K562 (cell line): ENCODE data around the gene ASGR1. TPM values are rescaled to one million over a fixed set of nuclear protein-coding genes. Genes with fewer than 3 reads are reported as not detected.

Source experiments
- ATAC-seq: fragments of 200-7000 bp; cut with Tn5 transposase; 3 replicates; pipeline ENCODE4 v1.9.1; 2020; ENCODE audit warnings: moderate library complexity
- BruUV-seq: library from RNA; stranded (reverse); fragments of 400-500 nt; replicated peaks from 2 replicates; lab custom pipeline; 2021; lab: Mats Ljungman, UMichigan
- CTCF ChIA-PET: fragments of 300-600 bp; formaldehyde crosslinking; extraction: SDS; loops from one replicate; lab custom pipeline; 2021; ENCODE audit warnings: low intra/inter-chr PET ratio; lab: Yijun Ruan, JAX
- POLR2A ChIA-PET: fragments of 300-600, 350-650 bp; sonication (Branson Sonifier 250); formaldehyde crosslinking; extraction: SDS; loops from one replicate; lab custom pipeline; 2021; ENCODE audit warnings: antibody characterized with exemption, inconsistent platforms; lab: Yijun Ruan, JAX
- DNase-seq, 4 experiments: peaks; one replicate each; pipeline versions ENCODE4 v3.0.0 to v3.0.0-alpha.2; 2011 to 2018; ENCODE audit warnings: low spot score in 3 of 4, mixed read lengths in 3 of 4; ENCODE audit errors: extremely low read depth in 1 of 4
- FAIRE-seq: peaks from 2 replicates; lab custom pipeline; 2011; peaks lifted over from hg19 to GRCh38; lab: Jason Lieb, UNC
- H2AFZ ChIP-seq: 2 replicates; pipeline ENCODE4 v1.6.0; 2011; ENCODE audit warnings: low read depth, low read length, control low read depth, inconsistent platforms
- H3K27ac ChIP-seq: fragments of 200-600 bp; 3 replicates; pipeline ENCODE4 v1.8.0; 2011; ENCODE audit warnings: low read depth, mild to moderate bottlenecking, control low read depth, inconsistent platforms, low read length, moderate library complexity, mixed read lengths; ENCODE audit errors: extremely low read depth
- H3K27me3 ChIP-seq, 2 experiments: fragments of 300-600 bp in 1 of 2; 2 replicates in 1 of 2; 3 replicates in 1 of 2; pipeline versions ENCODE4 v1.6.0 to v1.8.0; 2011; ENCODE audit warnings: inconsistent platforms in 2 of 2, low read length in 2 of 2, mild to moderate bottlenecking in 1 of 2, mixed read lengths in 1 of 2, moderate library complexity in 1 of 2; ENCODE audit not compliant: control insufficient read depth in 2 of 2, insufficient read depth in 2 of 2
- H3K36me3 ChIP-seq: fragments of 300-600 bp; 3 replicates; pipeline ENCODE4 v1.8.0; 2011; ENCODE audit warnings: mild to moderate bottlenecking, low read length, inconsistent platforms; ENCODE audit not compliant: control insufficient read depth, insufficient read depth
- H3K4me1 ChIP-seq, 2 experiments: fragments of 200-600 bp in 1 of 2; replicated peaks in 1 of 2; 2 replicates in 1 of 2; 3 replicates in 1 of 2; pipeline versions ENCODE4 v1.5.1 to v1.8.0; 2011; ENCODE audit warnings: inconsistent platforms in 2 of 2, low read length in 2 of 2, mild to moderate bottlenecking in 1 of 2, mixed read lengths in 1 of 2, moderate library complexity in 1 of 2; ENCODE audit not compliant: control insufficient read depth in 2 of 2, insufficient read depth in 2 of 2
- H3K4me2 ChIP-seq: 2 replicates; pipeline ENCODE4 v1.6.1; 2011; ENCODE audit warnings: low read length, control low read depth, inconsistent platforms, mixed read lengths; ENCODE audit not compliant: insufficient read depth
- H3K4me3 ChIP-seq: fragments of 200-600 bp; sonication (generic), shearing (Covaris generic); 2 replicates; pipeline ENCODE4 v1.5.1; 2016; ENCODE audit warnings: control low read depth, inconsistent platforms
- H3K79me2 ChIP-seq: fragments of 200-600 bp; 3 replicates; pipeline ENCODE4 v1.8.0; 2011; ENCODE audit warnings: low read length, inconsistent platforms; ENCODE audit not compliant: control insufficient read depth, insufficient read depth
- H3K9ac ChIP-seq, 2 experiments: 2 replicates each; pipeline versions ENCODE4 v1.6.0 to v1.6.1; 2011; ENCODE audit warnings: low read depth in 2 of 2, low read length in 2 of 2, control low read depth in 1 of 2, inconsistent platforms in 1 of 2, mild to moderate bottlenecking in 1 of 2, mixed read lengths in 1 of 2; ENCODE audit not compliant: insufficient read depth in 1 of 2
- H3K9me1 ChIP-seq: one replicate; pipeline ENCODE4 v1.6.0; 2011; ENCODE audit warnings: inconsistent platforms, mild to moderate bottlenecking, low read length, moderate library complexity; ENCODE audit not compliant: control insufficient read depth, insufficient read depth
- H3K9me3 ChIP-seq: replicated peaks from 2 replicates; pipeline ENCODE4 v1.5.1; 2011; ENCODE audit warnings: low read depth, low read length, inconsistent platforms; ENCODE audit not compliant: control insufficient read depth, insufficient read depth
- H4K20me1 ChIP-seq: replicated peaks from 2 replicates; pipeline ENCODE4 v1.6.1; 2011; ENCODE audit warnings: low read length, inconsistent platforms, mixed read lengths; ENCODE audit not compliant: control insufficient read depth, insufficient read depth
- AFF1 ChIP-seq, 2 experiments: fragments of 450-650 bp; IDR thresholded peaks; 2 replicates each; pipeline ENCODE4 v1.6.1; 2018; ENCODE audit warnings: mild to moderate bottlenecking in 2 of 2, low read depth in 1 of 2; ENCODE audit not compliant: partially characterized antibody in 2 of 2
- C11orf30 ChIP-seq: fragments of 450-650 bp; IDR thresholded peaks from 2 replicates; pipeline ENCODE4 v1.6.1; 2016; ENCODE audit warnings: low read depth, mild to moderate bottlenecking
- CHD1 ChIP-seq: fragments of 200-600 bp; sonication (generic); IDR thresholded peaks from one replicate; pipeline ENCODE4 v1.6.1; 2012; ENCODE audit warnings: mild to moderate bottlenecking, moderate library complexity, low read length, inconsistent platforms
- CREM ChIP-seq: IDR thresholded peaks from 2 replicates; pipeline ENCODE4 v1.6.1; 2014; ENCODE audit warnings: antibody characterized with exemption, low read depth
- GTF2F1 ChIP-seq: IDR thresholded peaks from 2 replicates; pipeline ENCODE4 v1.6.1; 2011; ENCODE audit warnings: low read depth, low read length, improper control_type of control experiment
- HCFC1 ChIP-seq: IDR thresholded peaks from 2 replicates; pipeline ENCODE4 v1.6.1; 2012; ENCODE audit warnings: low read depth, low read length, improper control_type of control experiment
- KLF13 ChIP-seq: fragments of 450-650 bp; IDR thresholded peaks from 2 replicates; pipeline ENCODE4 v1.6.1; 2016; ENCODE audit warnings: missing genetic modification characterization, low read depth, mild to moderate bottlenecking, missing compliant biosample characterization, moderate library complexity, borderline replicate concordance
- MBD2 ChIP-seq: sonication (generic); IDR thresholded peaks from 2 replicates; pipeline ENCODE4 v1.6.1; 2016; ENCODE audit warnings: low read depth, borderline replicate concordance
- MCM3 ChIP-seq: fragments of 450-650 bp; IDR thresholded peaks from 2 replicates; pipeline ENCODE4 v1.6.1; 2016
- NFRKB ChIP-seq: fragments of 450-650 bp; IDR thresholded peaks from 2 replicates; pipeline ENCODE4 v1.6.1; 2016; ENCODE audit warnings: low read depth
- NR1H2 ChIP-seq: sonication (generic); formaldehyde crosslinking; IDR thresholded peaks from 2 replicates; pipeline ENCODE4 v1.4.0; 2020; ENCODE audit warnings: mild to moderate bottlenecking, missing genetic modification reagents
- SMC3 ChIP-seq: conservative IDR thresholded peaks from 2 replicates; pipeline ENCODE4 v1.6.1; 2011; ENCODE audit warnings: low read depth, low read length, improper control_type of control experiment; ENCODE audit not compliant: insufficient read depth
- TAL1 ChIP-seq: fragments of 450-650 bp; IDR thresholded peaks from 2 replicates; pipeline ENCODE4 v1.6.1; 2016; ENCODE audit warnings: mild to moderate bottlenecking
- THRB ChIP-seq: fragments of 450-650 bp; formaldehyde crosslinking; conservative IDR thresholded peaks from 2 replicates; pipeline ENCODE4 v1.4.0; 2022; ENCODE audit warnings: mild to moderate bottlenecking, missing genetic modification characterization
- ZBTB7A ChIP-seq: IDR thresholded peaks from 2 replicates; pipeline ENCODE4 v1.6.1; 2011; ENCODE audit warnings: low read depth, mild to moderate bottlenecking, low read length, moderate library complexity, borderline replicate concordance; ENCODE audit not compliant: control insufficient read depth
- ZNF143 ChIP-seq: sonication (generic); formaldehyde crosslinking; IDR thresholded peaks from 2 replicates; pipeline ENCODE4 v1.9.0; 2022; ENCODE audit warnings: mild to moderate bottlenecking, missing genetic modification reagents
- ZNF764 ChIP-seq: fragments of 250-450 bp; sonication (Bioruptor Pico); IDR thresholded peaks from 2 replicates; pipeline ENCODE4 v1.4.0; 2020; ENCODE audit warnings: low read depth, mild to moderate bottlenecking, moderate library complexity
- ZSCAN29 ChIP-seq: fragments of 450-650 bp; IDR thresholded peaks from 2 replicates; pipeline ENCODE4 v1.6.1; 2017
- WGBS: fragments of 100-300 bp; shearing (Covaris generic); methylation state at CpG from one replicate; pipeline ENCODE4 v1.1.6; 2016; ENCODE audit warnings: low coverage, mixed read lengths; ENCODE audit not compliant: insufficient coverage; ENCODE audit errors: missing lambda C conversion rate; 5-methylcytosine and 5-hydroxymethylcytosine counted together
- in situ Hi-C: fragments of 300-500 bp; cut with MboI; formaldehyde crosslinking; loops from 4 replicates; pipeline ENCODE4 v1.15.0; 2018; ENCODE audit warnings: inconsistent platforms, mixed read lengths
- intact Hi-C: fragments of 100-400 bp; cut with micrococcal nuclease; formaldehyde crosslinking; loops from 2 replicates; pipeline ENCODE4 v1.14.2; 2022
- polyA plus RNA-seq, 8 experiments: library from polyadenylated mRNA; depleted of rRNA in 4 of 8; stranded (reverse) in 5 of 8; unstranded in 3 of 8; fragments of >200 nt; fragmentation: Nextera tagmentation in 2 of 8; fragmentation: Illumina TruSeq in 1 of 8; extraction: Ambion mirVana in 2 of 8; extraction: Trizol in 1 of 8; gene quantifications; 2 replicates each; pipeline versions ENCODE4 v1.2.1 to v1.2.3, GENCODE V29; 2011 to 2014; ENCODE audit warnings: inconsistent platforms in 1 of 8, missing spikeins in 1 of 8
- total RNA-seq, 7 experiments: library from RNA; depleted of rRNA in 6 of 7; stranded (reverse); fragments of >200 nt in 6 of 7; fragmentation: Illumina TruSeq in 2 of 7; extraction: Trizol in 2 of 7; gene quantifications; 2 replicates each; pipeline versions ENCODE4 v1.2.1 to v1.2.3, GENCODE V29; 2011 to 2021; ENCODE audit warnings: low replicate concordance in 1 of 7

ASGR1 gene
- total and polyA plus RNA-seq, 9 of the 15 experiments (the other 6 are each of a cell fraction or from before 2014, with no cell fraction given) = 0.11 to 1.0 (median 0.64) TPM; not detected in 2

- 21% methylated on average over 9 of the region's 9 CpGs for WGBS
- intact Hi-C loops = no loop called here
- no TSS peak for BruUV-seq
- TF ChIP-seq ZNF143 (CRISPR knock-in tag) = peak; percentile 98
- 0 out of 2 replicates have a peak, but pooled peaks have one; percentile 99 for TF ChIP-seq HCFC1
- TF ChIP-seq TAL1 = no peak
- no peak for TF ChIP-seq ZSCAN29
- TF ChIP-seq C11orf30 = no peak
- TF ChIP-seq MBD2 = 0 out of 2 replicates have a peak, but pooled peaks have one; percentile 3
- no peak for TF ChIP-seq THRB (CRISPR knock-in tag)
- TF ChIP-seq CHD1 = no peak
- TF ChIP-seq CREM = peak; percentile 60; the same call in 1 of the 2 replicates
- TF ChIP-seq ZBTB7A = peak; percentile 18; the same call in 1 of the 2 replicates
- TF ChIP-seq NR1H2 (CRISPR knock-in tag) = no peak
- no peak for TF ChIP-seq ZNF764 (CRISPR knock-in tag)
- TF ChIP-seq MCM3 = no peak
- no peak for TF ChIP-seq GTF2F1
- TF ChIP-seq SMC3 = no peak
- peak in 1 of 2 experiments; percentile 99 for TF ChIP-seq AFF1 (IDR thresholded peaks at IDR 0.05; ENCODE audit: low read depth in 1 of 2, partially characterized antibody in 2 of 2)
- no peak for TF ChIP-seq NFRKB
- no peak for TF ChIP-seq KLF13 (tag)
Observed at GRCh38 chr17:7215136-7215638, 36.0 kb upstream of the ASGR1 start.

More at GRCh38 chr17:7215136-7215638, 36.0 kb upstream of the ASGR1 start:
- H3K9me3 ChIP-seq = no peaks in the 10 kb centered on the region
- ChIA-PET CTCF (no interaction called here), POLR2A (interaction anchor here (1.3 kb wide), 1 partner anchor 28 kb away, joined by 3 read pairs; the partner anchor contains the start of gene GABARAP)
- H3K79me2 ChIP-seq = peaks cover 44% of the 10 kb centered on the region
- H3K9me1 ChIP-seq = no peaks in the 10 kb centered on the region
- peaks cover 34 to 48% of the 10 kb centered on the region in 2 experiments for H3K4me1 ChIP-seq
- peak overlapping the region; percentile 19; the same call in 1 of the 2 replicates for H2AFZ ChIP-seq
- H3K36me3 ChIP-seq = no peaks in the 10 kb centered on the region
- FAIRE-seq (peak; percentile 97), DNase-seq (no peak), ATAC-seq (no peak)
- peak overlapping the region; percentile 43; the same call in 1 of the 2 replicates for H3K4me3 ChIP-seq
- in situ Hi-C loops = no loop called here
- H3K27me3 ChIP-seq = no peaks in the 10 kb centered on the region
- peak overlapping the region; percentile 39 for H3K27ac ChIP-seq
- H3K4me2 ChIP-seq = peak overlapping the region; percentile 85
- peak overlapping the region; percentile 20 to 43; a peak in 2 of 4 replicates for H3K9ac ChIP-seq
- H4K20me1 ChIP-seq = no peaks in the 10 kb centered on the region; the same call in 1 of the 2 replicates
